ENCODE results near the gene MVB12B.

DNA sequence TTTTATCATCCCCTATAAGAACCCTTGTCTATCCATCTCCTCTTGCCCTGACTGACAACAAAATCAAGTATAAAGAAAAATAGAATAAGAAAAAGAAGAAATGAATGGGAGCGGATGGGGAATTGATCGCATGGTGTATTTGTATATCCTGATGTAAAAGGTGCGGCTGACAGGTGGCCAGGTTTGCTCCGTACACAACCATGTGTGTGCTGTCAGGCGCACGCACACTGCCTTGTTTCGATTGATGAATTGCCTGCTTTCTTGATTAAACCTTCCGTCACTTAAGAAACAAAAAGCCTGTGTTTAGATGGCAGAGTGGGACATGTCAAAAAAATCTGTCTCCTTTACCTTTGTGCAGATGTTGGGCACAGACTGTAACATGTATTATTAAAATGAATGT lies 102.6 kb downstream of the MVB12B start:
- TF ChIP-seq POLR2A (IDR thresholded peaks at IDR 0.05), result no peak
- TF ChIP-seq, protein P1, sequence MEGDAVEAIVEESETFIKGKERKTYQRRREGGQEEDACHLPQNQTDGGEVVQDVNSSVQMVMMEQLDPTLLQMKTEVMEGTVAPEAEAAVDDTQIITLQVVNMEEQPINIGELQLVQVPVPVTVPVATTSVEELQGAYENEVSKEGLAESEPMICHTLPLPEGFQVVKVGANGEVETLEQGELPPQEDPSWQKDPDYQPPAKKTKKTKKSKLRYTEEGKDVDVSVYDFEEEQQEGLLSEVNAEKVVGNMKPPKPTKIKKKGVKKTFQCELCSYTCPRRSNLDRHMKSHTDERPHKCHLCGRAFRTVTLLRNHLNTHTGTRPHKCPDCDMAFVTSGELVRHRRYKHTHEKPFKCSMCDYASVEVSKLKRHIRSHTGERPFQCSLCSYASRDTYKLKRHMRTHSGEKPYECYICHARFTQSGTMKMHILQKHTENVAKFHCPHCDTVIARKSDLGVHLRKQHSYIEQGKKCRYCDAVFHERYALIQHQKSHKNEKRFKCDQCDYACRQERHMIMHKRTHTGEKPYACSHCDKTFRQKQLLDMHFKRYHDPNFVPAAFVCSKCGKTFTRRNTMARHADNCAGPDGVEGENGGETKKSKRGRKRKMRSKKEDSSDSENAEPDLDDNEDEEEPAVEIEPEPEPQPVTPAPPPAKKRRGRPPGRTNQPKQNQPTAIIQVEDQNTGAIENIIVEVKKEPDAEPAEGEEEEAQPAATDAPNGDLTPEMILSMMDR (IDR thresholded peaks at IDR 0.05), result no peak
